NCI-H526 treated with DMSO at 0.1 percent for 48 hours (cell line): ENCODE data around the gene NTM.

Source experiments
- DNase-seq: peaks from one replicate; lab custom pipeline; 2025; lab: John Stamatoyannopoulos, UW

NTM gene

GRCh38 chr11:131824771-131825170 is 454.4 kb downstream of the NTM start:
- no peak for DNase-seq

- DNase-seq = no peak
These were observed 457.0 kb downstream of the NTM start for GRCh38 chr11:131827430-131827829.

GRCh38 chr11:131829725-131830124 is 459.3 kb downstream of the NTM start:
- peak; percentile 55 for DNase-seq

GRCh38 chr11:131832079-131832478 is 461.7 kb downstream of the NTM start:
- DNase-seq = no peak

GRCh38 chr11:131833366-131833765 is 463.0 kb downstream of the NTM start:
- DNase-seq = no peak

- no peak for DNase-seq
These were observed 467.1 kb downstream of the NTM start for GRCh38 chr11:131837562-131837961.

GRCh38 chr11:131838016-131838415 is 467.6 kb downstream of the NTM start:
- DNase-seq = no peak

- DNase-seq = no peak
These were observed 468.9 kb downstream of the NTM start for GRCh38 chr11:131839326-131839725.

GRCh38 chr11:131840545-131840944 is 470.1 kb downstream of the NTM start:
- no peak for DNase-seq

GRCh38 chr11:131841028-131841427 is 470.6 kb downstream of the NTM start:
- DNase-seq = no peak

- no peak for DNase-seq
These were observed 471.7 kb downstream of the NTM start for GRCh38 chr11:131841925-131842635.

GRCh38 chr11:131845255-131845654 is 474.8 kb downstream of the NTM start:
- no peak for DNase-seq

GRCh38 chr11:131849485-131849884 is 479.1 kb downstream of the NTM start:
- DNase-seq = no peak

GRCh38 chr11:131850507-131850906 is 480.1 kb downstream of the NTM start:
- DNase-seq = no peak

GRCh38 chr11:131851964-131852755 is 481.7 kb downstream of the NTM start:
- DNase-seq = no peak

- no peak for DNase-seq
These were observed 482.3 kb downstream of the NTM start for GRCh38 chr11:131852757-131853156.

- no peak for DNase-seq
These were observed 484.0 kb downstream of the NTM start for GRCh38 chr11:131854391-131854790.

GRCh38 chr11:131855320-131855719 is 484.9 kb downstream of the NTM start:
- no peak for DNase-seq

GRCh38 chr11:131857246-131857645 is 486.8 kb downstream of the NTM start:
- DNase-seq = no peak

GRCh38 chr11:131858505-131858904 is 488.1 kb downstream of the NTM start:
- DNase-seq = no peak

GRCh38 chr11:131859538-131860210 is 489.3 kb downstream of the NTM start:
- no peak for DNase-seq

GRCh38 chr11:131864228-131864627 is 493.8 kb downstream of the NTM start:
- no peak for DNase-seq

- no peak for DNase-seq
These were observed 495.4 kb downstream of the NTM start for GRCh38 chr11:131865860-131866259.
